GM21619 (cell line): ENCODE results near the gene STOM.

Experiments
- ATAC-seq: cut with Tn5 transposase; IDR thresholded peaks from one replicate; pipeline ENCODE4 v1.9.1; 2021; ENCODE audit not compliant: unreplicated experiment

Gene STOM

GRCh38 chr9:121372239-121373010, 2.4 kb upstream of the STOM start:
- no peak for ATAC-seq

- no peak for ATAC-seq
Observed at GRCh38 chr9:121371495-121372061, 1.5 kb upstream of the STOM start.

GRCh38 chr9:121368745-121369144, 1.3 kb downstream of the STOM start:
- no peak for ATAC-seq

GRCh38 chr9:121368138-121368522, 1.9 kb downstream of the STOM start:
- no peak for ATAC-seq

- ATAC-seq = no peak
Observed at GRCh38 chr9:121367306-121368137, 2.5 kb downstream of the STOM start.

- no peak for ATAC-seq
Observed at GRCh38 chr9:121366611-121367192, 3.3 kb downstream of the STOM start.

- no peak for ATAC-seq
Observed at GRCh38 chr9:121365564-121365963, 4.5 kb downstream of the STOM start.

GRCh38 chr9:121364886-121365285, 5.2 kb downstream of the STOM start:
- no peak for ATAC-seq

- no peak for ATAC-seq
Observed at GRCh38 chr9:121364077-121364476, 6.0 kb downstream of the STOM start.

- ATAC-seq = no peak
Observed at GRCh38 chr9:121363622-121363961, 6.5 kb downstream of the STOM start.

GRCh38 chr9:121362813-121363621, 7.0 kb downstream of the STOM start:
- no peak for ATAC-seq

GRCh38 chr9:121360601-121361374, 9.3 kb downstream of the STOM start:
- ATAC-seq = no peak

GRCh38 chr9:121359351-121360294, 10.4 kb downstream of the STOM start:
- no peak for ATAC-seq

- no peak for ATAC-seq
Observed at GRCh38 chr9:121358751-121359150, 11.3 kb downstream of the STOM start.

- no peak for ATAC-seq
Observed at GRCh38 chr9:121357011-121357410, 13.0 kb downstream of the STOM start.

GRCh38 chr9:121354762-121355161, 15.3 kb downstream of the STOM start:
- ATAC-seq = no peak

- ATAC-seq = no peak
Observed at GRCh38 chr9:121354141-121354540, 15.9 kb downstream of the STOM start.

GRCh38 chr9:121353241-121354061, 16.6 kb downstream of the STOM start:
- ATAC-seq = peak; percentile 98
